Cardiac fibroblast (primary cell): ENCODE results near the gene NDUFC2.
"Not testable (repeated sequence)": the region's sequence is repeated elsewhere in the genome, so short reads cannot be mapped to it uniquely, and the experiment has no call there.

Experiments
- DNase-seq, 2 donors: peaks; one replicate each; pipeline versions ENCODE4 v3.0.0 to v3.0.0-alpha.2; 2010; ENCODE audit warnings: low read depth in 2 of 2
- H3K4me3 ChIP-seq, 2 donors: replicated peaks in 1 of 2; 1 replicate in 1 of 2; 2 replicates in 1 of 2; pipeline ENCODE4 v1.5.1; 2011; ENCODE audit warnings: low read depth in 2 of 2, low read length in 2 of 2, mild to moderate bottlenecking in 2 of 2, moderate library complexity in 1 of 2
- CTCF ChIP-seq: IDR thresholded peaks from one replicate; pipeline ENCODE4 v1.5.1; 2011; ENCODE audit warnings: low read depth, mild to moderate bottlenecking, low read length, inconsistent platforms

The NDUFC2 gene

GRCh38 chr11:78061921-78062311, 17.7 kb downstream of the NDUFC2 start:
- no peak overlapping the region for H3K4me3 ChIP-seq
- TF ChIP-seq CTCF, result no peak
- DNase-seq, result peak in 1 of 2 donors; percentile 30

- H3K4me3 ChIP-seq, result no peak overlapping the region
- peak in 1 of 2 donors; percentile 24 for DNase-seq
- no peak for TF ChIP-seq CTCF
Measured at GRCh38 chr11:78061088-78061920, 18.4 kb downstream of the NDUFC2 start.

- no peak overlapping the region for H3K4me3 ChIP-seq
- TF ChIP-seq CTCF, result no peak
- no peak for DNase-seq
Measured at GRCh38 chr11:78060533-78060932, 19.1 kb downstream of the NDUFC2 start.

- DNase-seq, result not testable (repeated sequence)
Measured at GRCh38 chr11:78059749-78060328, 19.8 kb downstream of the NDUFC2 start.

GRCh38 chr11:78057462-78058055, 22.1 kb downstream of the NDUFC2 start:
- no peak overlapping the region for H3K4me3 ChIP-seq
- DNase-seq, result no peak
- TF ChIP-seq CTCF, result no peak

More at GRCh38 chr11:78059749-78060328, 19.8 kb downstream of the NDUFC2 start:
- H3K4me3 ChIP-seq, result not testable (repeated sequence)

GRCh38 chr11:78056093-78056492, 23.6 kb downstream of the NDUFC2 start:
- no peak for TF ChIP-seq CTCF
- H3K4me3 ChIP-seq, result no peak overlapping the region

GRCh38 chr11:78054971-78055370, 24.7 kb downstream of the NDUFC2 start:
- no peak for DNase-seq
- no peak for TF ChIP-seq CTCF
- H3K4me3 ChIP-seq, result no peak overlapping the region

More at GRCh38 chr11:78056093-78056492, 23.6 kb downstream of the NDUFC2 start:
- no peak for DNase-seq
